DMS153 (cell line): ENCODE measurements around the gene MRPL52.

Source experiments
- DNase-seq: peaks from one replicate; lab custom pipeline; 2025; lab: John Stamatoyannopoulos, UW

MRPL52 gene

GRCh38 chr14:22883173-22883976 is 53.7 kb downstream of the MRPL52 start, which contains the start of gene REM2:
Gene REM2 (plus strand): TSS chr14:22883222. CDS start chr14:22883288, 66 bp downstream.
- no peak for DNase-seq

DNA sequence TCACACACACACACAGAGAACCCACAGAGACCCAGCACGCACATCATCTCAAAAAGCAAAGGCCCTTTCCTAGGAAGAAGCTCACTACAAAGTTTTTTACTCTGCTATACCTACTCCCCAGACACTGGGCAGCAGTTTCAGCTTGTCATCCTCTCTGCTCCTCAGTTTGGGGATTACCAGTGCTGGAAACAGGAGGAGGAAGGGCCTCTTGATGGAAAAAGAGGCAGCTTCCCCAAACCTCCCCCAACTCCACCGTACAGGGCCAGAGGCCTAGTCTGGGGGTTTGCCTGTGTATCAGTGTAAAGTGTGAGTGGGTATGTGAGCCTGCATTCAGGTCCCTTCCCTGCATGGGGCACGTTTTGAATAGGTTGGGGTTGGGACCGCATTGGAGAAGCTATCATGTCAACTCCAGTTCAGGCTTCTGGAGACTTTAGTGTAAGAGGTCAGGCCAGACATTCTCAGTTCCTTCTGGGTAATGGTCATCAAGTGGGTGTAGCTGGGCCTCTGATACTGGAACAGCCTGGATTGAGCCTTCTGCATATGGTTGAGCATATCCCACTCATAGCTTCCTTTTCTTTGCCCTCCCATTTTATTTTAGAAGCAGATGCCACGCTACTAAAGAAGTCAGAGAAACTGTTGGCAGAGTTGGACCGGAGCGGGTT is 54.5 kb downstream of the MRPL52 start:
- DNase-seq: no peak
